HG03342 (cell line): Measurements from ENCODE around the gene WTIP.
"Not testable (repeated sequence)": the region's sequence is repeated elsewhere in the genome, so short reads cannot be mapped to it uniquely, and the experiment has no call there.

Source experiments
- ATAC-seq: cut with Tn5 transposase; IDR thresholded peaks from one replicate; pipeline ENCODE4 v1.9.1; 2021; ENCODE audit warnings: mild to moderate bottlenecking, moderate library complexity; ENCODE audit not compliant: unreplicated experiment

The WTIP gene

DNA sequence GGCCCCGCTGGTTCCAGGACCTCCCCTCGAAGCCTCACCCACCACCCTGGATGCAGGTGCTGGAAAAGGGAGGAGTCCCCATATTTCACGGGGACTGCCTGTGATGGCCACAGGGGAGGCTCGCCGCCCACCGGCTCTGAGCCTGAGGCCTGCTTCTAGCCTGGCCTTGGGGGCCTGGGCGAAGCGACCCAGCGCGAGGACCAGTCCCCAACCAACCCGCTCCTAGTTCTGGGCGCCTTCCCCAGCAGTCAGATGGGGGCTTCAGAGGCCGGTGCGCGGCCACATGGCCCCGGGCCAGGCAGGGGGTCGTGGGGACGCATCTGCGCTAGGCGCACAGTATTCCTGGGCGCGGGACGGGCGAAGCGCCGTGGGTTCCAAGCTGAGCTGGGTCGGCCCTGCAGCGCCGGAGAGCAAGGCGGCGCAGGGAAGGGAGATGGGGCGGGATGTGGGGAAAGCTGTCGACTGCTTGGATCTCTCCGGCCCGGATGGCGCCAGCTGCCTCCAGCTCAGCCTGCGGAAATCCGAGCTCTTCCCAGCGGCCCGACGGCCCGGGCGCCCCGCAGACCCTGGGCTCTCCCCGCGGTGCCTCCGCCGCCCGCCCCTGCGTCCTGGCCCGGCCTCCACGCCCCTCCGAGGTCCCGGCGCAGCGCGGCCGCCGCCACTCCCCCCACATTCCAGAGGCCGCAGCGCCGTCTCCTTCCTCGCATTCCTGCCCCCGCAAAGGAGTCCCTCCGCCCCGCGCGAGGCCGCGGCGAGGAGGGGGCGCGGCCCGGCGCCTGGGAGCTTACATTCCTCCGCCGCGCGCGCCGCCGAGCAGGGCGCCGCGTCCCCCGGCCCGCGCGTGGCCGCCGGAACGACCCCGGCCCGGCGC, at the start of gene WTIP:
TSS of gene WTIP (plus strand) at position 788 of the 871 bp plus-strand sequence. CDS start 217 bp downstream, outside the sequence.
- no peak for ATAC-seq

DNA sequence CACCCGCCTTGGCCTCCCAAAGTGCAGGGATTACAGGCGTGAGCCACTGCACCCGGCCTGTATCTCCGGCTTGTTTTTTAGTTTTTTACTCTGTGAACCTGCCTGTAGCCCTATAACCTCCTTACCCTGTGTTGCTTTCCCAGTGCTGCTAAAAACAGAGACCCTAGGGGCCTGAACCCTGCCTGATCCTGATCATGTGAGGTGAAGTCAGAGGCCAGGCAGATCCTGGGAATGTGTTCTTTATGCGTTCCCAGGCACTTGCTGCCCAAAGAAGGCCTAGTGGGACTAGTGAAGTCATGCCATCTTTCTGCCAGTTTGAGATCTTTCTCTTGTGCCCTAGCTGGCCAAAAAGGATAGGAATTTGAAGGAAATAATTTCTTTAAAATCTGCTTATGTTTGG, 48.8 kb upstream of the WTIP start:
- no peak for ATAC-seq

DNA sequence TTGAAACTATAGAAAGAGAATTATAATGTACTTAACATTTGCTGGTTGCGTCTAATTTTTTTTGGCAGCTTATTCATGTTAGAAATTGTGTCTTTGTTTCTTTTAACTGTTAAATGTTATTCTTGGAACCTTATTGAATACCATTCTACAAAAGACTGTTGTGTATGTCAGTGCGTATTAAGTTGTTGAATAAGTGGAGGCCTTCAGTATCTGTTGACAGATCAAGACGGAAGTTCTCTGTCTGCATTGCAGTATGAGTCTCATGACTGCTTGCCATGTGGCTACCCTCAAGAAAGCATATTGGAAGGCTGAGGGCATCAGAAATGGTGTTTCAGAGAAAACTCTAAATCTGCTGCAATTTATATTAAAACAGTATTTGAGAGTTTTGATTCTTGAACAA, 44.8 kb upstream of the WTIP start:
- no peak for ATAC-seq

DNA sequence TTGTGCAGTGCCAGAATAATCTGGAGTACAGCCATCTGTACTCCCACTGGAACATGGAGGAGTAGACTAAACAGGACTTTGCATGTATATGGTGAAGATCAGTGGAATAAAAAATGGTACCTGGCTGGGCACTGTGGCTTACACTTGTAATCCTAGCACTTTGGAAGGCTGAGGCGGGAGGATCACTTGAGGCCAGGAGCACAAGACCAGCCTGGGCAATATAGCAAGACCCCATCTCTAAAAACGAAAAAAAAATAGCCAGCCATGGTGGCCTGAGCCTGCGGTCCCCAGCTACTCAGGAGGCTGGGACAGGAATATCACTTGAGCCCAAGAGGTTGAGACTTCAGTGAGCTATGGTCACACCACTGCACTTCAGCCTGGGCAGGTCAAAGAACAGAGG, 33.4 kb upstream of the WTIP start:
- ATAC-seq = no peak

DNA sequence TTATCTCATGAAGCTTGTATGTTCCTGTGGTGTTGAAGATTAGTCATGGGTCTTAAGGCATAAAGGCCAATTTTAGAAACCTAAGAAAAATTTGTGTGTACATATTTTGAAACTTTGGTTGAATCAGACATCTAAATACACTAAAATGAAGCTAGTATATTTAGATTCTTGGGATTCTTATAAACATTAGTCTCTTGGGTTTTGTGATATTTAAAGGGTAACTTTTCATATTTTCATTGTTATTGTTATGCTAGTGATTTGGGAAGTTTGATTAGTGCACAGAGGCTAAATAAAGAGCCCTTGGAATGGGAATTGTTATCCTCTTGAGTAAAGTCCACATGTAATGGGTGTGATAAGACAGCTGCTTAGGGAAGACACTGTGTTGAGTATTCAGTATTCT, 28.8 kb upstream of the WTIP start:
- no peak for ATAC-seq

DNA sequence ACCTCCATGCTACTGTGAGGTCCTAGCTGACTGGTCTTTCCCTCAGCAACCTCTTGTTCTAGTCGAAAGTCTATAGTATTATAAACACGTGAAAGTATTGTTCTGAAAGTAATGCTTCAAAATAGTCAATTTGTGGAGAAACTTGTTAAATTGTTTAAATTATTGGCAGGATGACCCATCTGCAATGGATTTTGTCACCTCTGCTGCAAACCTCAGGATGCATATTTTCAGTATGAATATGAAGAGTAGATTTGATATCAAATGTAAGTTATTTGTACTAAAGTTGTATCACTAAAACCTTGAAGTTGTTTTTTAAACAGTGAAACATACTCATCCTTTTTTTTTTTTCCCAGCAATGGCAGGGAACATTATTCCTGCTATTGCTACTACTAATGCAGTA, 27.5 kb upstream of the WTIP start:
- no peak for ATAC-seq

DNA sequence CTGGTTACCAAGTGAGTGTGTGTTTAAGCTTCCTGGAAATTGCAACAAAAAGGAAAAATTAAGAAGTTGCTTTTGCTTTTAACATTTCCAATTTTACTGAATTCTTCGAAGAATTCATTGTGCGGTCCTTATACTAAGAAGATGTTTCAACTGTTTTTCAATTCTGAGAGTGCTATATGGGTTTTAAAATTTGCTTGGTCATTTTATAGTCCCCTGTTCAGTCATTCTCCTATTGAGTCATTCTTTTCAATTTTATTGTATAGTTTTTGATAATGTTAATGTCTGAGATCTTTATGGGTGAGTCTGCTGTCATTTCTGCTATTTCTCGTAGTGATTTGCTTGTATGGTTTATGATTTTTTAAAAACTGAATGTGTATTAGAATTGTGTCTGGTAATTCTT, 26.9 kb upstream of the WTIP start:
- ATAC-seq = no peak

DNA sequence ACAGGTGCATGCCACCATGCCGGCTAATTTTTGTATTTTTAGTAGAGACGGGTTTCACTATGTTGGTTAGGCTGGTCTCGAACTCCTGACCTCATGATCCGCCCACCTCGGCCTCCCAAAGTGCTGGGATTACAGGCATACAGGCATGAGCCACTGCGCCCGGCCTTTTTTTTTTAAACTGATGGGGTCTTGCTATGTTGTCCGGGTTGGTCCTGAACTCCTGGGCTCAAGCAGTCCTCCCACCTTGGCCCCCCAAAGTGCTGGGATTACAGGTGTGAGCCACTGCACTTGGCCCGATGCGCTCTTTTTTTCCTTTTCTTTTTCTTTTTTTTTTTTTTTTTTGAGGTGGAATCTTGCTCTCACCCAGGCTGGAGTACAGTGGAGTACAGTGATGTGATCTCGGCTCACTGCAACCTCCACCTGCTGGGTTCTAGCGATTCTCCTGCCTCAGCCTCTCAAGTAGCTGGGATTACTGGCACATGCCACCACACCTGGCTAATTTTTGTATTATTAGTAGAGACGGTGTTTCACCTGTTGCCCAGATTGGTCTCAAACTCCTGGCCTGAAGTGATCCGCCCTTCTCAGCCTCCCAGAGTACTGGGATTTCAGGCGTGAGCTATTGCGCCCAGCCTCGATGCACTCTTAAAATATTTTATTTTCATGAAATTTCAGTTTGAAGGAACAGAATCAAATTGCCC, 25.6 kb upstream of the WTIP start:
- not testable (repeated sequence) for ATAC-seq

DNA sequence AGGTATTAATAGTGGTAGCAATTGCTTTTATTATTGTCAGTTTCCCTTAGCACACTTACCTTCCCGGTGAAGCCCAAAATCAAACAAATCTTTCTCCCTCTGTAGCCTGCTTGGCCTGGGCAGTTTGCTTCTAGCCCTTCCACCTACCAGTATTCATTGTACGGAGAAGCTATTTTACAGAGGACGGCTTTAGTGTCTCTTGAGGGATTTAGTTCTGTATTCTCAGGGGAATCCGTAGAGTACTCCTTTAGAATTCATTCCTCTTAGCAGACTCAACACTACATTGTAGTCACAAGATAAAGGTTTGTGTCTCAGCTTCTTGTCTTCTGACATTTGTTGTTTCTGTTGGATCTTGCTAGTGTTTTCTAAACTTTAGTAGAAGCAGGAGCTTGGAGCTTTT, 24.1 kb upstream of the WTIP start:
- ATAC-seq = no peak

DNA sequence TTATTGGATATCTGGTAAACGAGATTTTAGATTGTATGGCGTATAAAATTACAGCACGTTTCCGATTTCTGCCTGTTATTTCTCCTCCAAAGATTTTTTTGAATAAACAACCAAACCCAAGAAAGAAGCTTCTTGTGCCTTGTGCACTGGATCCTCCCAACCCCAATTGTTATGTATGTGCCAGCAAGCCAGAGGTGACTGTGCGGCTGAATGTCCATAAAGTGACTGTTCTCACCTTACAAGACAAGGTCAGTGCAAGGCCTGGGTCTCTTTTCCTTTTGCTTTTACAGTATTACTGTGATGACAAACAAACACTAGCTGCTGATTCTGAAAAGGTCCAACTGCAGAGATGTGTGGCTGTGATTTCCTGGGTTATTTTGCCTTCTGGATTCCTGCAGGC, 22.9 kb upstream of the WTIP start:
- no peak for ATAC-seq

DNA sequence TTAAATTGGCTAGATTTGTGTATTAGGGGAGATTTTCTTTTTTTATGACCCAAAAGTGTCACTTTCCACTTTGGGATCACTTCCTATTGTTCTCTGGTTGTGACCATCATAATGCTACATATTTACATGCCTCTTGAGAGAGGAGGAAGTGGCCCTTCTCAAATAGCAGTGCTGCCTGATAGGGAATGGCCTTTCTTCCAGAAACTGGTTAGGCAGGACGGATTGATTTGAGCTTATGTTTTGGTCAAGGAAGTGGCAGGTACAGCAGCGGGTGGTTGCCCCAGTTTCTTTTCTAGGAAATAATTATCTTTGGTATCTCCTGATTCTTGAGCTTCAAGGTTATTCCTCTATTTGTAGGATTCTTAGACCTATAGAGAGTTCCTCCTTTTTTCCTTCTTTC, 21.9 kb upstream of the WTIP start:
- no peak for ATAC-seq

DNA sequence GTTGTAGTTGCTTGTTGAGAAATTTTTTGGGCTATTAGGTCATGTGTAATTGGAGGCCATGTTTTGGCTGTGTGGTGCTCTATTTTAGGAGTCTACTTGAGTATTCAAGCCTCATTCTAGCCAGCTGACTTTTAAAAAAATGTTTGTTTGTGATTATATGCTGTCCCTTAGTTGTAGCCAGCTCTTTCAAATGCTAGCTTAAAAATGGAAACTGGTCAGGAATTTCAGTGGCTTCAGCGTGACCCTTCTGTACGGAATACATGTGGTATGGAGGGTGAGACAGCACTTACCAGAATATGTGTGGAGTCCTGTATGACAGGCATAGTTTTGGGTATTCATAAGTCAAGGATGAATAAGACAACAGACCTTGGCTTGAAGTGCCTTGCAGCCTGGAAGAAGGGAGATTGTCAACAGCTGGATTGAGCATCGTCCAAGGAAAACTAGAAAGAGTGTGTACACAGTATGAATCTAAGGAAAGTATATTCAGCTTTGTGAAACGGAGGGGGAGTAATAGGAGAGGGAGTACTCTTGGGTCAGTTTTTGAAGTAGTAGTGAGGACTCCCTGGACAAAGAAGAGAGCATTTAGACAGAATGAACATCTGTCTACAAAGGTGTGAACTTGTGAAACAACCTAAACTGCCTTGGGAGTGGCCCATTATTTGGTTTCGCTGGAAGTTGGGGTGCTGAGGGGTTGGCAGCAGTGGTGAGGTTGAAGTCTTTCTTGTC, 20.0 kb upstream of the WTIP start:
- no peak for ATAC-seq

DNA sequence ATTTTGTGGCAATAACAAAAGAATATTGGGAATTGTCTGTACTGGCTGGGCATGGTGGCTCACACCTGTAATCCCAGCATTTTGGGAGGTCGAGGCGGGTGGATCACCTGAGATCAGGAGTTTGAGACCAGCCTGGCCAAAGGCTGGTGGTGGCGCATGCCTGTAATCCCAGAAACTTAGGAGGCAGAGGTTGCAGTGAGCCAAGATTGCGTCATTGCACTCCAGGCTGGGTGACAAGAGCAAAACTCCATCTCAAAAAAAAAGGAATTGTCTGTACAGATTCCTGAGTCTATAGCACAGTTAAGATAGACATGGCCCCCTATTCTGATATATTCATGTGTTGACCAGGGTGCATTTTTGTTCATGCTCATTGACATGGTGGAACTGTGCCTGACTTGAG, 16.8 kb upstream of the WTIP start:
- ATAC-seq = not testable (repeated sequence)

DNA sequence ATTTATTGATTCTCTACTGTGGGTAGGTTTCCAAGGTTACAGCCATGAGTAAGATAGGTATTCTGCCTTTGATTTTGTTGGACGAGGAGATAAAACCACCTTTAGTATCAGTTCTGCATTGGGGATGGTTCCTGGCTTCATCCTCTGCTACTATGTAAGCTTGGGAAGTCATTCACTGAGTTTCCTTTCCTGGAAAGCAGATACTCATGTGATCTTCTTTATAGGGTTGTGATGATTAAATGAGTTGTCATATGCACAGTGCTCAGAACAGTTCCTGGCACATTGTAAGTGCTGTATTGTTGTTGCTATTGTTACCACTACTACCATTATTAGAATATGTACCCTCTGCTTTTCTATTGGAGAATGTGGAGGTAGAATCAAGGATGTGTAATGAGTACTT, 13.1 kb upstream of the WTIP start:
- no peak for ATAC-seq

DNA sequence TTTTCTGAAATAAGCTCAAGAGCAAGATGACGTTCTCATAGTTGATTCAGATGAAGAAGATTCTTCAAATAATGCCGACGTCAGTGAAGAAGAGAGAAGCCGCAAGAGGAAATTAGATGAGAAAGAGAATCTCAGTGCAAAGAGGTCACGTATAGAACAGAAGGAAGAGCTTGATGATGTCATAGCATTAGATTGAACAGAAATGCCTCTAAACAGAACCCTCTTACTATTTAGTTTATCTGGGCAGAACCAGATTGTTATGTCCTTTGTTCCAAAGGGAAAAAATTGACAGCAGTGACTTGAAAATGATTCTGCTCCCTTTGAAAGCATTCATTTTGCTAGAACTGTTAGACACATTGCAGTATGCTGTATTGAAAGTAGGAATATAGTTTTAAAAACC, 12.5 kb upstream of the WTIP start:
- not testable (repeated sequence) for ATAC-seq

DNA sequence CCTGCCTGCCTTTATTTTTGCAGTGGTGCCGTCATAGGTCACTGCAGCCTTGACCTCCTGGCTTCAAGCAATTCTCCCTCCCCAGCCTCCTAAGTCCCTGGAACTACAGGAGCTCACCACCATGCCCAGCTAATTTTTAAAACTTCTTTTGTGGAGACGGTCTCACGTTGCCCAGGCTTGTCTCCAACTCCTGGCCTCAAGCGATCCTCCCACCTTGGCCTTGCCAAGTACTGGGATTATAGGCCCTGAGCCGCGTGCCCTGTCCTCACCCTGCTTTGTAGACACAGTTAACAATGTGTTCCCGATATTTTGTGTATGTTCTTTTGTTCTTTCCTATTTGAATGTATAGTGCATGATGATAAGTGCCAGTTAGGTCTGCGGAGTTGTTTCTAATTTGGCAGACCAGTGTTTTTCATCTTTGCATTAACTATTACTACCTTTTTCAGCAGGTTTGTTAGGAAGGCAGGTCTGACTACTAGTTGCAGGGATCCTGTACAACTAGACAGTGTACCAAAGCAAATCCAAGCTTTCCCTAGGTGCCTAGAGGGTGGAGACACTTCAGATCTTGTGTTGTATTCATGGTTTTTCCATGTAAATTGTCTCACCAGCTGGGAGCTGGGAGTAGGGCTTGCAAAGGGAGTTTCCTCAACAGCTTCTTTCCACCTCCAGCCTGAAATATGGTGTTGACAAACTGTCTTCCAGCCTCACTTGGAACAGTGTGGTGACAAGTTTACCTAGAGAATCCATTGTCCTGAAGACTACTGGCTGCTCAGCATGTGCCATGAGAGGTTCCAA, 9.5 kb upstream of the WTIP start:
- no peak for ATAC-seq

DNA sequence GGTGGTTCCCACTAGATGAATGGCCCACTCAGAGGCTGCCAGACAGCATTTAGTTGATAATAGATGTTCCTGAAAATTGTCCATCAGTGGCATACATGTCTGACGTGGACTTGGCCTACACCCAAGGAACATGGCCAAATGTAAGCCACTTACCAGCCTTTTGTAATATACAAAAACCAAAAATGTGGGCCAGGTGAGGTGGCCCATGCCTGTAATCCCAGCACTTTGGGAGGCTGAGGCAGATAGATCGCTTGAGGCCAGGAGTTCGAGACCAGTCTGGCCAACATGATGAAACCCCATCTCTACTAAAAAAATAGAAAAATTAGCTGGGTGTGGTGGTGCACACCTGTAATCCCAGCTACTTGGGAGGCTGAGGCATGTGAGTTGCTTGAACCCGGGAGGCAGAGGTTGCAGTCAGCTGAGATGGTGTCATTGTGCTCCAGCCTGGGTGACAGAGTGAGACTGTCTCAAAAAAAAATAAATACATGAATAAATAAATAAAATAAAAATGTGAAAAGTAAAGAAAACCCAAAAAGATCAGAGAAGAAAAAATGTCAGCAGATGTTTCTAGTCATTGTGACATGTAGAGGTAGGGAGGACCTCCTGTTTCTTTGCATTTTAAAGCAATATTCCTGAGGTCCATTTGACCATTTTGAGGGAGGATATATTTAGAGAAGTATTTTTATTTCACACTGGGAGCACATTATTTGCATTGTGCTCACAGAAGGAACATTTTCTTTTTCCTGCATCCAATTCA, 7.1 kb upstream of the WTIP start:
- ATAC-seq = no peak

DNA sequence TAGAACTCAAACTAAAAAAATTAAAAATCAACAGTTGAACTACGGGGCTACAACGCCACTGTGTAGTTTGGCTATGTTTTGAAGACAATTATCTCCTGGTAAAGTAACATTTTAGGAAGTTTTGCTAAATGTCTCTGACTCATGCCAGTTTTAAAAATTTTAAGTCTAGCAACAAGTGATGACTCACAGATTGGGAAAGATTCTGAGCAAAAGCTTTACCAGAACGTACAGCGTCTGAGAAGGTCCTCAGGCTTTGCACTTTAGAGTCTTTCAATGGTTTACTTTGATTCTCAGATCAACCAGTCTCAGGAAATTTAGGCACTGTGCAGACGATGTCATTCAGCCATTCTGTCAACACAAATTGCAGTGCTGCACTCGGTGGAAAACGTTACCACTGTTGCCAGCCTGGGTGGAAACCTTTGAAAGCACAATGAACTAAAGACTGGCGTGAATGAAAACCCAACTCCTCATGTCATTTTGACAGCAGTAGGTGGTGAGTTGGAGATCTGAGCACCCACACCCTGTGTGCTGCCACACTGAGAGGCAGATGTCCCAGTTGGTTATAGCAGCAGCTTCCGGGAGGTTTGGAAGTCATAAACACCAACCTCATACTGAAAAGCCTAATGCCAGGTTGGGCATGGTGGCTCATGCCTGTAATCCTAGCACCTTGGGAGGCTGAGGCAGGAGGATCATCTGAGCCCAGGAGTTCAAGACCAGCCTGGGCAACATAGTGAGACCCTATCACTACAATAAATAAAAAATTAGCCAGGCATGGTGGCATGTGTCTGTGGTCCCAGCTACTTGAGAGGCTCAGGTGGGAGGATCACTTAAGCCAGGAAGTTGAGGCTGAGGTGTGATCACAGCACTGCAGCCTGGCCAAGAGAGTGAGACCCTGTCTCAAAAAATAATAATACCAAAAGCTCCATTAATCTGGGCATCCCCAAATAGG, 6.3 kb upstream of the WTIP start:
- ATAC-seq = no peak

DNA sequence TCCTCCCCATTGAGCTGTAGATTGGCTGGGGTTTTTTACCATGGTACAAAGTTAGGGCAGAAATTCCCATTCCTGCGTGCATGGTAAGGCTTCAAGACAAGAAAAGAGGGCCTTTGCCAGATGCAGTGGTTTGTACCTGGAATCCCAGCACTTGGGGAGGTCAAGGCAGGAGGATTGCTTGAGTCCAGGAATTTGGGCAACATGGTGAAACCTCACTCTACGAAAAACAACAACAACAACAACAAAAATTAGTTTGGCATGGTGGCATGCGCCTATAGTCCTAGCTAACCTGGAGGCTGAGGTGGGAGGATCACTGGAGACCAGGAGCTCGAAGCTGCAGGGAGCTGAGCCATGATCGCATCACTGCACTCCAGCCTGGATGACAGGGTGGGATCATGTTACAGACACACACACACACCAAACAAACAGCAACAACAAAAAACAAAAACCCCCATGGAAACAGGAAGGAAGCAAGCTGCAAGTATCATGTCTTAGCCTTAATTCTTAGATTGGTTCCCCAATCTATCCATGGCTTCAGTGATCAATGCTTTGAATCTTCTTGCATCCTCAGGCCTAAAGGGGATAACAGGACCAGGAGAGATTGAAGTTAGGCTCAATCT, 5.5 kb upstream of the WTIP start:
- no peak for ATAC-seq
